ENCODE data around the gene C1orf159.
A peak's percentile ranks its signal among the peaks of the same experiment; 100 is the strongest.

GRCh38 chr1:1058921-1059493, 56.9 kb downstream of the C1orf159 start:
- TF ChIP-seq ZEB2 (tag by site-specific recombination; IDR thresholded peaks at IDR 0.05): no peak; the same call in 1 of the 2 replicates
- TF ChIP-seq PRDM4 (tag by site-specific recombination; IDR thresholded peaks at IDR 0.05): no peak
- peak; percentile 61 for TF ChIP-seq PATZ1 (tag by site-specific recombination; IDR thresholded peaks at IDR 0.05)
